A673 (cell line): ENCODE data around the gene HSPG2. TPM values are rescaled to one million over a fixed set of nuclear protein-coding genes. Genes with fewer than 3 reads are reported as not detected.
A peak's percentile ranks its signal among the peaks of the same experiment; 100 is the strongest.

Source experiments
- BruUV-seq: library from RNA; stranded (reverse); fragments of 400-500 nt; replicated peaks from 2 replicates; lab custom pipeline; 2021; lab: Mats Ljungman, UMichigan
- CTCF ChIA-PET: fragments of 300-600 bp; sonication (Branson Sonifier 250); formaldehyde crosslinking; loops from one replicate; lab custom pipeline; 2022; ENCODE audit warnings: antibody characterized with exemption; lab: Charles Lee
- POLR2A ChIA-PET: fragments of 300-600 bp; sonication (Branson Sonifier 250); formaldehyde crosslinking; loops from one replicate; lab custom pipeline; 2022; ENCODE audit warnings: antibody characterized with exemption; ENCODE audit not compliant: low non-redundant PET; lab: Charles Lee
- DNase-seq: peaks from one replicate; pipeline ENCODE4 v3.0.0-alpha.2; 2015; ENCODE audit warnings: low spot score
- H3K27ac ChIP-seq: fragments of 200-600 bp; sonication (generic); 2 replicates; pipeline ENCODE4 v1.5.1; 2016; ENCODE audit warnings: mixed run types, low read depth, mild to moderate bottlenecking, mixed read lengths, antibody characterized with exemption, low read length; ENCODE audit not compliant: poor library complexity, severe bottlenecking
- H3K27me3 ChIP-seq: fragments of 200-600 bp; sonication (generic); replicated peaks from 2 replicates; pipeline ENCODE4 v1.6.1; 2017; ENCODE audit warnings: mixed run types, low read depth, mild to moderate bottlenecking, mixed read lengths, antibody characterized with exemption, low read length; ENCODE audit not compliant: insufficient read depth, poor library complexity
- H3K36me3 ChIP-seq: fragments of 200-600 bp; sonication (generic); 2 replicates; pipeline ENCODE4 v1.6.1; 2016; ENCODE audit warnings: mixed run types, mild to moderate bottlenecking, mixed read lengths, antibody characterized with exemption, low read length; ENCODE audit not compliant: insufficient read depth, poor library complexity, severe bottlenecking
- H3K4me1 ChIP-seq: fragments of 200-600 bp; sonication (generic); 2 replicates; pipeline ENCODE4 v1.6.1; 2017; ENCODE audit warnings: mixed run types, mild to moderate bottlenecking, mixed read lengths, antibody characterized with exemption, low read length; ENCODE audit not compliant: insufficient read depth, poor library complexity, severe bottlenecking
- H3K4me3 ChIP-seq: fragments of 200-600 bp; sonication (generic); 2 replicates; pipeline ENCODE4 v1.5.1; 2016; ENCODE audit warnings: low read depth, mixed run types, mild to moderate bottlenecking, mixed read lengths, low read length; ENCODE audit not compliant: poor library complexity, severe bottlenecking
- H3K9me3 ChIP-seq: fragments of 200-600 bp; sonication (generic); 2 replicates; pipeline ENCODE4 v1.6.1; 2016; ENCODE audit warnings: mixed run types, low read depth, mild to moderate bottlenecking, mixed read lengths, antibody characterized with exemption, low read length; ENCODE audit not compliant: poor library complexity, severe bottlenecking
- CTCF ChIP-seq: fragments of 300-800, 200-600 bp; sonication (generic); conservative IDR thresholded peaks from 2 replicates; pipeline ENCODE4 v1.5.1; 2017; ENCODE audit warnings: low read depth, mild to moderate bottlenecking, antibody characterized with exemption, low read length, moderate library complexity, mixed read lengths
- EZH2 ChIP-seq: fragments of 200-600 bp; sonication (generic); IDR thresholded peaks from 2 replicates; pipeline ENCODE4 v1.6.1; 2017; ENCODE audit warnings: borderline replicate concordance, low read depth, mild to moderate bottlenecking, mixed read lengths, antibody characterized with exemption, low read length; ENCODE audit not compliant: poor library complexity, severe bottlenecking
- intact Hi-C: fragments of 100-400 bp; cut with micrococcal nuclease; formaldehyde crosslinking; loops from one replicate; pipeline ENCODE4 v1.10.0; 2022; ENCODE audit not compliant: unreplicated experiment
- total RNA-seq: library from RNA; stranded (reverse); gene quantifications from 2 replicates; pipeline ENCODE4 v1.2.3, GENCODE V29; 2021

Gene HSPG2
- total RNA-seq, 1 experiment from 2014 or later: 10.4 TPM

- ChIA-PET CTCF (no interaction called here), POLR2A (no interaction called here)
- intact Hi-C loops: no loop called here
- no peaks in the 10 kb centered on the region for H3K9me3 ChIP-seq
- BruUV-seq: no TSS peak
- H3K4me1 ChIP-seq: no peaks in the 10 kb centered on the region
- no peak overlapping the region for H3K27ac ChIP-seq
- H3K36me3 ChIP-seq: no peaks in the 10 kb centered on the region
- TF ChIP-seq CTCF (no peak), EZH2 (no peak)
- no peaks in the 10 kb centered on the region for H3K27me3 ChIP-seq
- no peak for DNase-seq
- H3K4me3 ChIP-seq: no peak overlapping the region
These were observed 69.6 kb downstream of the HSPG2 start for GRCh38 chr1:21867451-21867996.

GRCh38 chr1:21866707-21867043 is 70.4 kb downstream of the HSPG2 start:
- Histone ChIP-seq H3K9me3 (no peaks in the 10 kb centered on the region), H3K27me3 (no peaks in the 10 kb centered on the region), H3K4me1 (no peaks in the 10 kb centered on the region), H3K4me3 (no peak overlapping the region), H3K36me3 (no peaks in the 10 kb centered on the region), H3K27ac (no peak overlapping the region)
- ChIA-PET POLR2A (no interaction called here), CTCF (no interaction called here)
- no peak for DNase-seq
- no peak for TF ChIP-seq EZH2
- intact Hi-C loops: no loop called here
- no TSS peak for BruUV-seq

GRCh38 chr1:21865943-21866706 is 71.0 kb downstream of the HSPG2 start:
- no TSS peak for BruUV-seq
- peak; percentile 15 for DNase-seq
- ChIA-PET POLR2A (no interaction called here), CTCF (no interaction called here)
- Histone ChIP-seq H3K27ac (no peak overlapping the region), H3K4me1 (no peaks in the 10 kb centered on the region), H3K36me3 (no peaks in the 10 kb centered on the region), H3K27me3 (no peaks in the 10 kb centered on the region), H3K9me3 (no peaks in the 10 kb centered on the region), H3K4me3 (no peak overlapping the region)
- intact Hi-C loops: no loop called here
- TF ChIP-seq EZH2 (no peak), CTCF (no peak)

GRCh38 chr1:21865609-21865942 is 71.5 kb downstream of the HSPG2 start:
- intact Hi-C loops: no loop called here
- no peak for DNase-seq
- POLR2A ChIA-PET: no interaction called here
- Histone ChIP-seq H3K4me3 (no peak overlapping the region), H3K36me3 (no peaks in the 10 kb centered on the region), H3K4me1 (no peaks in the 10 kb centered on the region), H3K27me3 (no peaks in the 10 kb centered on the region), H3K9me3 (no peaks in the 10 kb centered on the region), H3K27ac (no peak overlapping the region)
- no TSS peak for BruUV-seq
- CTCF ChIA-PET: no interaction called here
- TF ChIP-seq CTCF (no peak), EZH2 (no peak)
